Liver (tissue), 9 donors: ENCODE data around the gene GPC3. TPM values are rescaled to one million over a fixed set of nuclear protein-coding genes. Genes with fewer than 3 reads are reported as not detected.

Source experiments
- DNase-seq: peaks from one replicate; pipeline ENCODE4 v3.0.0-alpha.2; 2017; ENCODE audit warnings: low spot score
- H3K27ac ChIP-seq, 2 donors: one replicate each; pipeline ENCODE4 v1.7.0; 2013; ENCODE audit warnings: inconsistent platforms in 2 of 2, low read length in 2 of 2, control low read depth in 1 of 2, low read depth in 1 of 2, mild to moderate bottlenecking in 1 of 2
- H3K27me3 ChIP-seq, 4 donors: one replicate each; pipeline versions ENCODE4 v1.6.1 to v1.7.0; 2013; ENCODE audit warnings: low read length in 3 of 4, inconsistent platforms in 1 of 4, mild to moderate bottlenecking in 1 of 4, moderate library complexity in 1 of 4; ENCODE audit not compliant: control insufficient read depth in 4 of 4, insufficient read depth in 4 of 4
- H3K36me3 ChIP-seq, 4 donors: one replicate each; pipeline versions ENCODE4 v1.6.1 to v1.7.0; 2013; ENCODE audit warnings: low read length in 3 of 4, mild to moderate bottlenecking in 3 of 4, low read depth in 1 of 4, moderate library complexity in 1 of 4; ENCODE audit not compliant: control insufficient read depth in 4 of 4, insufficient read depth in 3 of 4
- H3K4me1 ChIP-seq, 4 donors: one replicate each; pipeline versions ENCODE4 v1.6.1 to v1.7.0; 2013; ENCODE audit warnings: low read length in 3 of 4, mild to moderate bottlenecking in 3 of 4, moderate library complexity in 1 of 4; ENCODE audit not compliant: control insufficient read depth in 4 of 4, insufficient read depth in 4 of 4
- H3K4me3 ChIP-seq, 3 donors: one replicate each; pipeline versions ENCODE4 v1.6.1 to v1.7.0; 2013; ENCODE audit warnings: low read length in 3 of 3, control low read depth in 1 of 3, low read depth in 1 of 3, mild to moderate bottlenecking in 1 of 3
- H3K9ac ChIP-seq, 2 donors: one replicate each; pipeline ENCODE4 v1.7.0; 2013; ENCODE audit warnings: low read length in 2 of 2, mild to moderate bottlenecking in 2 of 2, moderate library complexity in 2 of 2, control low read depth in 1 of 2, low read depth in 1 of 2
- H3K9me3 ChIP-seq, 4 donors: one replicate each; pipeline versions ENCODE4 v1.6.1 to v1.7.0; 2013; ENCODE audit warnings: low read length in 3 of 4; ENCODE audit not compliant: control insufficient read depth in 4 of 4
- EGR1 ChIP-seq, 2 donors: IDR thresholded peaks; 2 replicates each; pipeline ENCODE4 v1.6.1; 2016 to 2018; ENCODE audit warnings: antibody characterized with exemption in 2 of 2, low read depth in 2 of 2
- FOXA1 ChIP-seq: IDR thresholded peaks from 2 replicates; pipeline ENCODE4 v1.6.1; 2016; ENCODE audit warnings: antibody characterized with exemption
- FOXA2 ChIP-seq: IDR thresholded peaks from 2 replicates; pipeline ENCODE4 v1.6.1; 2016; ENCODE audit warnings: antibody characterized with exemption
- GABPA ChIP-seq, 2 donors: IDR thresholded peaks in 1 of 2; conservative IDR thresholded peaks in 1 of 2; 2 replicates each; pipeline ENCODE4 v1.6.1; 2016; ENCODE audit warnings: antibody characterized with exemption in 2 of 2, mild to moderate bottlenecking in 1 of 2, moderate library complexity in 1 of 2
- HNF4A ChIP-seq, 2 donors: conservative IDR thresholded peaks; 2 replicates each; pipeline ENCODE4 v1.6.1; 2016; ENCODE audit warnings: antibody characterized with exemption in 2 of 2, mild to moderate bottlenecking in 2 of 2
- HNF4G ChIP-seq: IDR thresholded peaks from 2 replicates; pipeline ENCODE4 v1.6.1; 2016; ENCODE audit warnings: antibody characterized with exemption
- JUND ChIP-seq, 2 donors: IDR thresholded peaks; 2 replicates each; pipeline ENCODE4 v1.6.1; 2016; ENCODE audit warnings: antibody characterized with exemption in 2 of 2
- MAX ChIP-seq: IDR thresholded peaks from 2 replicates; pipeline ENCODE4 v1.6.1; 2016; ENCODE audit warnings: antibody characterized with exemption
- NR2F2 ChIP-seq: IDR thresholded peaks from 2 replicates; pipeline ENCODE4 v1.6.1; 2016; ENCODE audit warnings: antibody characterized with exemption
- RAD21 ChIP-seq, 2 donors: IDR thresholded peaks; 2 replicates each; pipeline ENCODE4 v1.6.1; 2016; ENCODE audit warnings: antibody characterized with exemption in 2 of 2, mild to moderate bottlenecking in 2 of 2
- REST ChIP-seq: IDR thresholded peaks from 2 replicates; pipeline ENCODE4 v1.6.1; 2016; ENCODE audit warnings: antibody characterized with exemption, mild to moderate bottlenecking
- RXRA ChIP-seq, 2 donors: IDR thresholded peaks; 2 replicates each; pipeline ENCODE4 v1.6.1; 2017 to 2018; ENCODE audit warnings: antibody characterized with exemption in 2 of 2, mild to moderate bottlenecking in 1 of 2
- SP1 ChIP-seq: IDR thresholded peaks from 2 replicates; pipeline ENCODE4 v1.6.1; 2018; ENCODE audit warnings: antibody characterized with exemption, mild to moderate bottlenecking
- TAF1 ChIP-seq: conservative IDR thresholded peaks from 2 replicates; pipeline ENCODE4 v1.6.1; 2016; ENCODE audit warnings: antibody characterized with exemption, mild to moderate bottlenecking
- YY1 ChIP-seq: IDR thresholded peaks from 2 replicates; pipeline ENCODE4 v1.6.1; 2016; ENCODE audit warnings: antibody characterized with exemption, mild to moderate bottlenecking
- ZBTB33 ChIP-seq: IDR thresholded peaks from 2 replicates; pipeline ENCODE4 v1.6.1; 2016; ENCODE audit warnings: antibody characterized with exemption
- WGBS: extraction: QIAGEN DNeasy Blood & Tissue Kit; methylation state at CpG from one replicate; pipeline ENCODE4 v1.1.7; 2013; 5-methylcytosine and 5-hydroxymethylcytosine counted together
- polyA plus RNA-seq, 2 donors: library from polyadenylated mRNA; stranded (reverse) in 1 of 2; unstranded in 1 of 2; fragments of 200-250 nt in 1 of 2; fragments of >200 nt in 1 of 2; fragmentation: Nextera tagmentation in 1 of 2; extraction: Ambion mirVana in 1 of 2; gene quantifications; one replicate each; pipeline versions ENCODE4 v1.2.1 to v1.2.3, GENCODE V29; 2013 to 2015
- total RNA-seq, 2 donors: library from RNA; depleted of rRNA; stranded (reverse); fragments of >200 nt; gene quantifications; one replicate each; pipeline ENCODE4 v1.2.3, GENCODE V29; 2014
- TF ChIP-seq, protein P1 (sequence below): IDR thresholded peaks from 2 replicates; pipeline ENCODE4 v1.6.1; 2016; ENCODE audit warnings: antibody characterized with exemption
- TF ChIP-seq, protein P2 (sequence below): fragments of 150-350 bp; IDR thresholded peaks from 2 replicates; pipeline ENCODE4 v1.5.1; 2017; ENCODE audit warnings: improper control_type of control experiment, low read depth, low read length; ENCODE audit not compliant: missing input control
- donor health status: healthy.
- donor health status: healthy.
- donor health status: healthy.
- donor health status: healthy.
- donor health status: healthy.

Gene GPC3
- total and polyA plus RNA-seq, 4 donors = 0.40 to 1,133 (median 1.5) TPM

GRCh38 chrX:133884430-133885394 is 100.7 kb downstream of the GPC3 start:
- Histone ChIP-seq H3K27me3 (peaks cover 0 to 4% (median 1%) of the 10 kb centered on the region in 4 donors), H3K4me1 (peaks cover 0 to 13% (median 11%) of the 10 kb centered on the region in 4 donors), H3K9me3 (no peaks in the 10 kb centered on the region), H3K27ac (no peak overlapping the region), H3K9ac (no peak overlapping the region), H3K36me3 (no peaks in the 10 kb centered on the region), H3K4me3 (no peak overlapping the region)
- no peak for DNase-seq
- TF ChIP-seq MAX = no peak
- TF ChIP-seq, protein P1, sequence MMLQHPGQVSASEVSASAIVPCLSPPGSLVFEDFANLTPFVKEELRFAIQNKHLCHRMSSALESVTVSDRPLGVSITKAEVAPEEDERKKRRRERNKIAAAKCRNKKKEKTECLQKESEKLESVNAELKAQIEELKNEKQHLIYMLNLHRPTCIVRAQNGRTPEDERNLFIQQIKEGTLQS = no peak
- no peak for TF ChIP-seq FOXA1
- no peak for TF ChIP-seq NR2F2
- TF ChIP-seq HNF4G = no peak
- TF ChIP-seq JUND (IDR thresholded peaks at IDR 0.05) = no peak
- no peak for TF ChIP-seq ZBTB33
- TF ChIP-seq FOXA2 = peak; percentile 30
- peak; percentile 27 to 31 for TF ChIP-seq HNF4A (conservative IDR thresholded peaks at IDR 0.05)
- TF ChIP-seq RAD21 (IDR thresholded peaks at IDR 0.05) = no peak
- no peak for TF ChIP-seq TAF1
- no peak for TF ChIP-seq REST
- peak in 1 of 2 donors; percentile 17 for TF ChIP-seq RXRA (IDR thresholded peaks at IDR 0.05)
- TF ChIP-seq, protein P2, sequence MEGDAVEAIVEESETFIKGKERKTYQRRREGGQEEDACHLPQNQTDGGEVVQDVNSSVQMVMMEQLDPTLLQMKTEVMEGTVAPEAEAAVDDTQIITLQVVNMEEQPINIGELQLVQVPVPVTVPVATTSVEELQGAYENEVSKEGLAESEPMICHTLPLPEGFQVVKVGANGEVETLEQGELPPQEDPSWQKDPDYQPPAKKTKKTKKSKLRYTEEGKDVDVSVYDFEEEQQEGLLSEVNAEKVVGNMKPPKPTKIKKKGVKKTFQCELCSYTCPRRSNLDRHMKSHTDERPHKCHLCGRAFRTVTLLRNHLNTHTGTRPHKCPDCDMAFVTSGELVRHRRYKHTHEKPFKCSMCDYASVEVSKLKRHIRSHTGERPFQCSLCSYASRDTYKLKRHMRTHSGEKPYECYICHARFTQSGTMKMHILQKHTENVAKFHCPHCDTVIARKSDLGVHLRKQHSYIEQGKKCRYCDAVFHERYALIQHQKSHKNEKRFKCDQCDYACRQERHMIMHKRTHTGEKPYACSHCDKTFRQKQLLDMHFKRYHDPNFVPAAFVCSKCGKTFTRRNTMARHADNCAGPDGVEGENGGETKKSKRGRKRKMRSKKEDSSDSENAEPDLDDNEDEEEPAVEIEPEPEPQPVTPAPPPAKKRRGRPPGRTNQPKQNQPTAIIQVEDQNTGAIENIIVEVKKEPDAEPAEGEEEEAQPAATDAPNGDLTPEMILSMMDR = no peak
- TF ChIP-seq EGR1 (IDR thresholded peaks at IDR 0.05; ENCODE audit: low read depth in 2 of 2) = no peak
- no peak for TF ChIP-seq GABPA (IDR thresholded peaks at IDR 0.05 in 1 of 2, conservative IDR thresholded peaks at IDR 0.05 in 1 of 2)
- peak; percentile 6 for TF ChIP-seq SP1
- no peak for TF ChIP-seq YY1
- WGBS = 29% methylated on average over 4 of the region's 4 CpGs
